Measurements from ENCODE around the gene FBLN2. TPM values are rescaled to one million over a fixed set of nuclear protein-coding genes. Genes with fewer than 3 reads are reported as not detected.

Gene FBLN2
- total and polyA plus RNA-seq, 8 donors = 1.8 to 143 (median 11.9) TPM

DNA sequence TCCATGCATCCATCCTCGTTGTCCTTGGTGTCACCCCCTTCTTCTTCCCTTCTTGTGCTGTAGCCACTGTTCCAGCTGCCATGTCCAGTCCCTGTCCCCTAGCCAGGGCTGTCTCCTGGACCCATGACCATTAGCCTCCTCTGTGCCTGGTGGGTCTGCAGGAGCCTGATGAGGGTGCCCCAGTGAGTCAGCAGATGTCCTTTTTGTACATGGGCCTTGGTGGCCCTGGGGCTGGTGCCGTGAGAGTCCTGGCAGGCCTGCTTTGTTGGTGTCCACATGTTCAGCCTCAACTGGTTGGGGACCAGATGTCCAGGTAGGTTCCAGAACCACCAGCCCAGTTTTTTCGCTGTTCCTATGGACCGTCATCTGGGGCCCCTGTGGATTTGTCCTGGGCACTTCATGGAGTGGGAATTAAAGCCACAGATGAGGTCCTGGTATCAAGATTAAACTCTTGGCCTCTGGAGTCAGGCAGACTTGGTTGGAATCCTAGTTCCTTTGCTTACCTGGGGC is 66.1 kb downstream of the FBLN2 start:
- Histone ChIP-seq H3K36me3 (no peaks in the 10 kb centered on the region), H3K27me3 (peaks cover 0 to 1% (median 0%) of the 10 kb centered on the region in 3 donors), H3K9me3 (peaks cover 0 to 2% (median 0%) of the 10 kb centered on the region in 4 donors), H3K4me3 (no peak overlapping the region), H3K4me1 (no peaks in the 10 kb centered on the region), H3K27ac (no peak overlapping the region)
- intact Hi-C loops (cut with DNase I; ENCODE audit: low total_unique reads) = no loop called here
- DNase-seq = no peak
- TF ChIP-seq POLR2AphosphoS5 (IDR thresholded peaks at IDR 0.05) = no peak
- no peak for TF ChIP-seq POLR2A (IDR thresholded peaks at IDR 0.05)
- TF ChIP-seq, protein P1, sequence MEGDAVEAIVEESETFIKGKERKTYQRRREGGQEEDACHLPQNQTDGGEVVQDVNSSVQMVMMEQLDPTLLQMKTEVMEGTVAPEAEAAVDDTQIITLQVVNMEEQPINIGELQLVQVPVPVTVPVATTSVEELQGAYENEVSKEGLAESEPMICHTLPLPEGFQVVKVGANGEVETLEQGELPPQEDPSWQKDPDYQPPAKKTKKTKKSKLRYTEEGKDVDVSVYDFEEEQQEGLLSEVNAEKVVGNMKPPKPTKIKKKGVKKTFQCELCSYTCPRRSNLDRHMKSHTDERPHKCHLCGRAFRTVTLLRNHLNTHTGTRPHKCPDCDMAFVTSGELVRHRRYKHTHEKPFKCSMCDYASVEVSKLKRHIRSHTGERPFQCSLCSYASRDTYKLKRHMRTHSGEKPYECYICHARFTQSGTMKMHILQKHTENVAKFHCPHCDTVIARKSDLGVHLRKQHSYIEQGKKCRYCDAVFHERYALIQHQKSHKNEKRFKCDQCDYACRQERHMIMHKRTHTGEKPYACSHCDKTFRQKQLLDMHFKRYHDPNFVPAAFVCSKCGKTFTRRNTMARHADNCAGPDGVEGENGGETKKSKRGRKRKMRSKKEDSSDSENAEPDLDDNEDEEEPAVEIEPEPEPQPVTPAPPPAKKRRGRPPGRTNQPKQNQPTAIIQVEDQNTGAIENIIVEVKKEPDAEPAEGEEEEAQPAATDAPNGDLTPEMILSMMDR (IDR thresholded peaks at IDR 0.05) = no peak
- no peak for TF ChIP-seq EP300 (IDR thresholded peaks at IDR 0.05)
- 77 to 94% (median 89%) methylated on average over 4 of the region's 4 CpGs for WGBS, 5 donors

DNA sequence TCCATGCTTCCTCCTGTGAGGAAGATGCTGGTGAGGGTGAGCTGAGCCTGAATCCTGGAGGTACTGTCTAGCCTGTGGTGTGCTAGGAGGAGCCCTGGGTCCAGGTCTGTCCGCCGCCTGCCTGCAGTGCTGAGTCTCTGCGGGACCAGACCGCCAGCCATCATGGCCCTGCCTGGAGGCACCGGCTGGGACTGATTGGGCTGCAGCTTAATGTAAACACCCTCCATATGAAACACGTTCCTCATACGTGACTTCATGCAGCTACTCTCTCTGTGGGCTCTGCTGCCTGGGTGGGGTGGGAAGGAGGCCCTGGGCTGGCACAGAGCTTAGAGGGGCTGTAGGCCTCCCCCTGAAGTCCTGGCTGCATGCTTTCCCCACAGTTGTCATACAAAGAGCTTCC is 67.4 kb downstream of the FBLN2 start:
- DNase-seq = no peak
- 60 to 72% (median 66%) methylated on average over 2 to 7 of the region's 7 CpGs for WGBS, 5 donors
- peaks cover 0 to 2% (median 0%) of the 10 kb centered on the region in 4 donors for H3K9me3 ChIP-seq
- H3K4me3 ChIP-seq = no peak overlapping the region
- no peaks in the 10 kb centered on the region for H3K36me3 ChIP-seq
- H3K4me1 ChIP-seq = no peaks in the 10 kb centered on the region
- no peak overlapping the region for H3K27ac ChIP-seq
- H3K27me3 ChIP-seq = no peaks in the 10 kb centered on the region
- TF ChIP-seq POLR2A (IDR thresholded peaks at IDR 0.05) (no peak), POLR2AphosphoS5 (IDR thresholded peaks at IDR 0.05) (no peak), EP300 (IDR thresholded peaks at IDR 0.05) (no peak)
- TF ChIP-seq, protein P1 (IDR thresholded peaks at IDR 0.05) = no peak
- intact Hi-C loops (cut with DNase I; ENCODE audit: low total_unique reads) = no loop called here

DNA sequence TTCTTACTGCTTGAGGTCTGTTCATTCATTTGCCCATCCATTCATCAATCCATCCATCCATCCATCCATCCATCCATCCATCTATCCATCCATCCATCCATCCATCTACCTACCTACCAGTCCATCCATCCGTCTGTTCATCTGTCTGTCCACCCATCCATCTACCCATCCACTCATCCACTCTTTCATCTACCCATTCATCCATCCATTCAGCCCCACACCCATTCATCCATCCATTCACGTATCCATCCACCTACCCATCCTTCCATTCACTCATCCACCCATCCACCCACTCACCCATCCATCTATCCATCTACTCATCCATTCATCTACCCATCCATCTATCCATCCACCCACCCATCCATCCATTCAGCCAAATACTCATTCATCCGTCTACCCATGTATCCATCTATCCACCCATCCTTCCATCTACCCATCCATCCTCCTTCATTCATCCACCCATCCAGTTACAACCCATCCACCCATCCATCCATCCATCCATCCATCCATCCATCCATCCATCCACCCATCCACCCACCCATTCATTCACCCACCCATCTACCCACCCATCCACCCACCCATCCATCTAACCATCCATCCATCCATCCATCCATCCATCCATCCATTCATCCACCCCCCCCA is 68.3 kb downstream of the FBLN2 start:
- no peak overlapping the region for H3K27ac ChIP-seq
- no peak for DNase-seq
- intact Hi-C loops (cut with DNase I; ENCODE audit: low total_unique reads) = no loop called here
- no peaks in the 10 kb centered on the region for H3K27me3 ChIP-seq
- H3K4me3 ChIP-seq = no peak overlapping the region
- 86 to 97% (median 90%) methylated on average over 3 of the region's 3 CpGs for WGBS, 5 donors
- no peaks in the 10 kb centered on the region for H3K4me1 ChIP-seq
- TF ChIP-seq POLR2A (IDR thresholded peaks at IDR 0.05) (no peak), POLR2AphosphoS5 (IDR thresholded peaks at IDR 0.05) (no peak), EP300 (IDR thresholded peaks at IDR 0.05) (no peak)
- TF ChIP-seq, protein P1 (IDR thresholded peaks at IDR 0.05) = no peak
- no peaks in the 10 kb centered on the region for H3K36me3 ChIP-seq
- peaks cover 0 to 2% (median 0%) of the 10 kb centered on the region in 4 donors for H3K9me3 ChIP-seq

DNA sequence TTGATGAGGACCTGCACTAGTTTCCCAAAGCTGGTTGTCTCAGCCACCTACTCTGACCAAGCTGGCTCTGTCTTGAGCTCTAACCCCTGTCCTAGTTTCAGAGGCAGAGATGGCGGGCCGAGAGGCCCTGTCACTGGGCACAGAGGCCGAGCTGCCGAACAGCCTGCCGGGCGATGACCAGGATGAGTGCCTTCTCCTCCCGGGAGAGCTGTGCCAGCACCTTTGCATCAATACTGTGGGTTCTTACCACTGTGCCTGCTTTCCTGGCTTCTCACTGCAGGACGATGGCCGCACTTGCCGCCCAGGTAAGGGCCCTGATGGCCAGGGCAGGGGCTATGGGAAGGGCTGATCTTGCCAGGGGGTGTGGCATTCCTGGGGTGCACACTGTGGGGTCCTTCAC is 69.1 kb downstream of the FBLN2 start:
- H3K36me3 ChIP-seq = no peaks in the 10 kb centered on the region
- TF ChIP-seq POLR2AphosphoS5 (IDR thresholded peaks at IDR 0.05) (no peak), POLR2A (IDR thresholded peaks at IDR 0.05) (no peak)
- no peak for DNase-seq
- no peaks in the 10 kb centered on the region for H3K27me3 ChIP-seq
- H3K9me3 ChIP-seq = peaks cover 0 to 2% (median 0%) of the 10 kb centered on the region in 4 donors
- H3K4me3 ChIP-seq = no peak overlapping the region
- no peak overlapping the region for H3K27ac ChIP-seq
- WGBS, 5 donors = 92 to 97% (median 94%) methylated on average over 10 of the region's 10 CpGs
- intact Hi-C loops (cut with DNase I; ENCODE audit: low total_unique reads) = no loop called here
- H3K4me1 ChIP-seq = peaks cover 0 to 6% (median 3%) of the 10 kb centered on the region in 4 donors

DNA sequence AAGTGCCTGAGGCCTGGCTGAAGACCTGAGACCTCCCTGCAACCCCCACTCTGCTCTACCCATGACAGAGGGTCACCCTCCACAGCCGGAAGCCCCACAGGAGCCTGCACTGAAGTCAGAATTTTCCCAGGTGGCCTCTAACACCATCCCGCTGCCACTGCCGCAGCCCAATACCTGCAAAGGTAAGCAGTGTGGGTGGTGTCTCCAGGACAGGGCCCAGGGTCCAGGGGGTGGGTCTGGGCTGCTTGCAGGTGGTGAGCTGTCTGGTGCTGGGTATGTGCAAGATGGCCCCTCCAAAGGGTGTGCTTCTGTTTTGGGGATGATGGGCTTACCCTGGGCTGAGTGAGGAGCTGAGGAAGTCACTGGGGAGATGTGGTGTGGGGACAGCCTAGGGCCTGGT is 69.9 kb downstream of the FBLN2 start:
- Histone ChIP-seq H3K9me3 (no peaks in the 10 kb centered on the region), H3K27me3 (no peaks in the 10 kb centered on the region), H3K4me3 (no peak overlapping the region), H3K27ac (no peak overlapping the region), H3K4me1 (peaks cover 0 to 10% (median 7%) of the 10 kb centered on the region in 4 donors), H3K36me3 (no peaks in the 10 kb centered on the region)
- no peak for DNase-seq
- no peak for TF ChIP-seq POLR2AphosphoS5 (IDR thresholded peaks at IDR 0.05)
- TF ChIP-seq, protein P1 (IDR thresholded peaks at IDR 0.05) = no peak
- no peak for TF ChIP-seq POLR2A (IDR thresholded peaks at IDR 0.05)
- TF ChIP-seq EP300 (IDR thresholded peaks at IDR 0.05) = no peak
- 85 to 98% (median 94%) methylated on average over 1 to 3 of the region's 3 CpGs for WGBS, 5 donors
- intact Hi-C loops (cut with DNase I; ENCODE audit: low total_unique reads) = no loop called here
